Gastrocnemius medialis (tissue), 4 donors: ENCODE measurements around the gene NUDCD3.

Source experiments
- CTCF ChIP-seq, 5 experiments: fragments of 450-650 bp in 3 of 5; fragments of 200-600 bp in 2 of 5; sonication (generic) in 2 of 5; IDR thresholded peaks in 4 of 5; conservative IDR thresholded peaks in 1 of 5; 1 replicate in 4 of 5; 2 replicates in 1 of 5; pipeline ENCODE4 v1.5.1; 2016 to 2019; ENCODE audit warnings: antibody characterized with exemption in 5 of 5, mild to moderate bottlenecking in 3 of 5, moderate library complexity in 3 of 5
- POLR2A ChIP-seq, 2 donors: fragments of 450-650 bp; IDR thresholded peaks; one replicate each; pipeline ENCODE4 v1.6.1; 2017; ENCODE audit warnings: antibody characterized with exemption in 2 of 2, mild to moderate bottlenecking in 2 of 2, moderate library complexity in 2 of 2

- no peak for TF ChIP-seq POLR2A (IDR thresholded peaks at IDR 0.05)
- no peak for TF ChIP-seq CTCF (IDR thresholded peaks at IDR 0.05 in 4 of 5, conservative IDR thresholded peaks at IDR 0.05 in 1 of 5)
These were observed 104.1 kb downstream of the NUDCD3 start for GRCh38 chr7:44386139-44386913.
